ENCODE measurements around the gene GPR78.

The GPR78 gene

GRCh38 chr4:8600266-8600665 lies 20.1 kb downstream of the GPR78 start:
- no peak for DNase-seq (ENCODE audit: low read depth in 2 of 2)

GRCh38 chr4:8600686-8601085 lies 20.5 kb downstream of the GPR78 start:
- no peak for DNase-seq (ENCODE audit: low read depth in 2 of 2)

- DNase-seq (ENCODE audit: low read depth in 2 of 2): no peak
Observed at GRCh38 chr4:8601086-8601485, 20.9 kb downstream of the GPR78 start.

GRCh38 chr4:8601556-8601955 lies 21.4 kb downstream of the GPR78 start:
- no peak for DNase-seq (ENCODE audit: low read depth in 2 of 2)

GRCh38 chr4:8602686-8603430 lies 22.7 kb downstream of the GPR78 start:
- DNase-seq (ENCODE audit: low read depth in 2 of 2): no peak

- no peak for DNase-seq (ENCODE audit: low read depth in 2 of 2)
Observed at GRCh38 chr4:8603931-8604330, 23.7 kb downstream of the GPR78 start.

GRCh38 chr4:8605289-8605688 lies 25.1 kb downstream of the GPR78 start:
- no peak for DNase-seq (ENCODE audit: low read depth in 2 of 2)

- no peak for DNase-seq (ENCODE audit: low read depth in 2 of 2)
Observed at GRCh38 chr4:8606476-8606875, 26.3 kb downstream of the GPR78 start.

- DNase-seq (ENCODE audit: low read depth in 2 of 2): no peak
Observed at GRCh38 chr4:8606966-8607365, 26.8 kb downstream of the GPR78 start.

GRCh38 chr4:8607603-8608481 lies 27.6 kb downstream of the GPR78 start:
- peak in 1 of 2 donors; percentile 4 for DNase-seq (ENCODE audit: low read depth in 2 of 2)

GRCh38 chr4:8608714-8609391 lies 28.7 kb downstream of the GPR78 start:
- DNase-seq (ENCODE audit: low read depth in 2 of 2): no peak

- no peak for DNase-seq (ENCODE audit: low read depth in 2 of 2)
Observed at GRCh38 chr4:8609406-8609805, 29.2 kb downstream of the GPR78 start.

GRCh38 chr4:8609824-8610350 lies 29.7 kb downstream of the GPR78 start:
- DNase-seq (ENCODE audit: low read depth in 2 of 2): no peak

- DNase-seq (ENCODE audit: low read depth in 2 of 2): no peak
Observed at GRCh38 chr4:8610858-8611616, 30.8 kb downstream of the GPR78 start.

GRCh38 chr4:8612646-8613045 lies 32.5 kb downstream of the GPR78 start:
- DNase-seq (ENCODE audit: low read depth in 2 of 2): no peak

- DNase-seq (ENCODE audit: low read depth in 2 of 2): no peak
Observed at GRCh38 chr4:8613421-8614364, 33.5 kb downstream of the GPR78 start.

GRCh38 chr4:8614365-8615193 lies 34.4 kb downstream of the GPR78 start:
- no peak for DNase-seq (ENCODE audit: low read depth in 2 of 2)

GRCh38 chr4:8615366-8615765 lies 35.2 kb downstream of the GPR78 start:
- DNase-seq (ENCODE audit: low read depth in 2 of 2): no peak
